NCI-H187 treated with DMSO at 0.1 percent for 48 hours (cell line): ENCODE measurements around the gene FTCD.
"Not testable (repeated sequence)": the region's sequence is repeated elsewhere in the genome, so short reads cannot be mapped to it uniquely, and the experiment has no call there.

Source experiments
- DNase-seq: peaks from one replicate; lab custom pipeline; 2025; lab: John Stamatoyannopoulos, UW

FTCD gene

DNA sequence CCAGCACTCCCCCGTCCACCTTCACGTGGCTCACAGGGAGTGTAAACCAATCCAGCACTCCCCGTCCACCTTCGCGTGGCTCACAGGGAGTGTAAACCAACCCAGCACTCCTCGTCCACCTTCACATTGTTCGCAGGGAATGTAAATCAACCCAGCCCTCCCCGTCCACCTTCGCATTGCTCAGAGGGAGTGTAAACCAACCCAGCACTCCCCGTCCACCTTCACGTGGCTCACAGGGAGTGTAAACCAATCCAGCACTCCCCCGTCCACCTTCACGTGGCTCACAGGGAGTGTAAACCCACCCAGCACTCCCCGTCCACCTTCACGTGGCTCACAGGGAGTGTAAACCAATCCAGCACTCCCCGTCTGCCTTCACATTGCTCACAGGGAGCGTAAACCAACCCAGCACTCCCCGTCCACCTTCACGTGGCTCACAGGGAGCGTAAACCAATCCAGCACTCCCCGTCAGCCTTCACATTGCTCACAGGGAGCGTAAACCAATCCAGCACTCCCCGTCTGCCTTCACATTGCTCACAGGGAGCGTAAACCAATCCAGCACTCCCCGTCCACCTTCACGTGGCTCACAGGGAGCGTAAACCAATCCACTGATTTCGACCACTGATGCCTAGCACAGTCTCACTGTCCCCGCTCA is 14.9 kb downstream of the FTCD start:
- not testable (repeated sequence) for DNase-seq

DNA sequence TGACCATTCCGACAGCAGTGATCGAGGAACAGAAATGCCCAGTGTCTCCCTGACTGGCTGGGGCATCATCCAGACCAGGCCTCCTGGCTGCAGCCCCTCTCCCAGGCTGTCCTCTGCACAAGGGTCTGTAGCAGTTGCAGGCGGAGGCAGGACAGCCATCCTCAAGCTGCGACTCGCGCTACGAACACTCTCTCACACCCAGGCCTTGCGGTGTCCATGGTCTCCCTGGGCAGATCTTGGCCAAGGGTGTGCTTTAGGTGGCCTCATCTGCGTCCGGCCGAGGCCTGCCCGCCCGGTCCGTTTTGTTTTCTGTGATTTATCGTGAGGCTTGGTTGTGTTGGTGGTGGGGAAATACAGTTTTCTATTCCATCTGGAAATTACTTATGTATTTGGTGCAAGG is 15.7 kb downstream of the FTCD start:
- DNase-seq: no peak

DNA sequence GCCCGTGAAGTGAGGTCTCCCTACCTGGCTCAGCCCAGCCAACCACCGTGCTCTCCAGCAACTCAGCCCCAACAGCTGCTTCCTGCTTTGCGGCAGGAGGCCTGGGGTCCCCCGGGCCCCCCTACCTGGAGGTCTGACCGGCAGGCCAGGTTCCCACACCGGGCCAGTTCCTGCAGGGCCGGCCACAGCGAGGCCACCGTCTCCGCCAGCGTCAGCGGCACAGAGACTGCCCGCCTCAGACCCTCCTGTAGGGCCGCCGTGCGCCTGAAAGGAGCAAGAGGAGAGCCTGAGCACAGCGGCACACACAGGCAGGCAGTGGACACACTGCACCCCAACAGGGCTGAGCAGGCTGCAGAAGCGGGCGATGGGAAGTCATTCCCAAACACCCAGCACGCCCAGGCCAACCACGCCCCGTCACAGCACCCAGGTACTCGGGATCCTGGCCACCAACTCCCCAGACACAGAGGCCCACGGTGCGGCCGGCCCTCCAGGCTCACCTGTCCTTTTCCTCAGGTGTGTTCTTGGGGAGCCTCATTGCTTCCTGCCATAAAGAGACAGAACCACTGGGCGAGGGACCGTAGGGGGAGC is 16.9 kb downstream of the FTCD start:
- no peak for DNase-seq

DNA sequence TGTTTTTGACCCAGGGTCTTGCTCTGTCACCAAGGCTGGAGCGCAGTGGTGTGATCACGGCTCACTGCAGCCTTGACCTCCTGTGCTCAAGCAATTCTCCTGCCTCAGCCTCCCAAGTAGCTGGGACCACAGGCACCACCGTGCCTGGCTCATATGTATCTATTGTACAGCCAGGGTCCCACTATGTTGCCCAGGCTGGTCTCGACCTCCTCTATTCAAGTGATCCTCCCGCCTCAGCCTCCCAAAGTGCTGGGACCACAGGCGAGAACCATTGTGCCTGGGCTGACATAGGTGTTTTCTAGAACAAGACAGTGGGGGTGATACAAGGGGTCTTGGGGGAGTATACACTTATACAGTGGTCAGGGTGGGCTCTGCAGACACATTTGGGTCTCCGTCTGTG is 17.5 kb downstream of the FTCD start:
- DNase-seq: no peak

DNA sequence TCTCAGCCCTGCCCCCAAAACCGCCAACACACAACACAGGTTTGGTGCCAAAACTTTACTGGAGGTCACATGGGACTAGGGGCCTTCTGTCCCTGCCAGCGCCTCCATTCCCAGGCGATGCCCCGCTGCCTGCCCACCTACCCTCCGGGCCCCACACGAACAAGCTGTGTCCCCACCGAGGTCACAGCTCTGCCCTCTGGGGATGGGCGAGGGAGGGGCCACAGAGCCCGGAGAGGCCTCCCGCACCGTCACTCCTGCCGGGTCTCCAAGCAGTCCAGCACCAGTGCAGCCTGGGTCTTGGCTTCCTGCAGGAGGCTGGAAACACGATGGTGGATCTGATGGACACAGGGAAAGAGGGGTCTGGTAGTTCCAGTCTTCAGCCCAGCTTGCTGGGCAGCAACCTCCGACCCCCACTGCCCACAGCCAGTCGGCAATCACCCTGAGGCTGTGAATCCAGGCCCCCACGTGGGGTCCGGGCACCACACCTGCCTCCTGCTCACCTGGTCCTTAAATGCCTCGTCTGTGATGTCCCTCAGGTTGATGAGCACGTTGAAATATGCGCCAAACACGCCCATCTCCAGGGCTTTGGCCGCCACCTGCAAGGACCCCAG is 18.5 kb downstream of the FTCD start:
- DNase-seq: no peak

DNA sequence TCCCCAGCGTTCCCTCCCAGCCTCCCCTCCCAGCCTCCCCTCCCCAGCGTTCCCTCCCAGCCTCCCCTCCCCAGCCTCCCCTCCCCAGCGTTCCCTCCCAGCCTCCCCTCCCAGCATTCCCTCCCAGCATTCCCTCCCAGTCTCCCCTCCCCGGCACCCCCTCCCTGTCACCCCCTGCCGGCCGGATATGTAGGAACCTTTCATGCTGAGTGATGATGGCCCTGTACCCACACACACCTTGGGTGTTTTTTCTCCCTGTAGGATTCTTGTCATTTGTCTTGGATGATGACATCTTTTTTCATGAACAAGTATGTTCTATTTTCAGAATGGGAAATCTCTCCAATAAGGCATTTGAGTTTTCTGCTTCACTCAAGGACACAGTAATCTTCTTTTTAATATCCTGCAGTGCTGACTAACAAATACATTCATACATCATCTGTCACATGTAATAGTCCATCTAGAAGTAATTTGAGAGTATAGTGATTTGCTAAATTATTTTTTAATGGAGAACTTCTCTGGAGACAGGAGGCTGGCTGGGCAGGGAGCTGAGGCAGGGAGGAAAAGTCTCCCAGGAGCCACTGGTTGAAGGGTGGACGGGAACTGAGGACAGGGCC is 19.5 kb downstream of the FTCD start:
- no peak for DNase-seq

DNA sequence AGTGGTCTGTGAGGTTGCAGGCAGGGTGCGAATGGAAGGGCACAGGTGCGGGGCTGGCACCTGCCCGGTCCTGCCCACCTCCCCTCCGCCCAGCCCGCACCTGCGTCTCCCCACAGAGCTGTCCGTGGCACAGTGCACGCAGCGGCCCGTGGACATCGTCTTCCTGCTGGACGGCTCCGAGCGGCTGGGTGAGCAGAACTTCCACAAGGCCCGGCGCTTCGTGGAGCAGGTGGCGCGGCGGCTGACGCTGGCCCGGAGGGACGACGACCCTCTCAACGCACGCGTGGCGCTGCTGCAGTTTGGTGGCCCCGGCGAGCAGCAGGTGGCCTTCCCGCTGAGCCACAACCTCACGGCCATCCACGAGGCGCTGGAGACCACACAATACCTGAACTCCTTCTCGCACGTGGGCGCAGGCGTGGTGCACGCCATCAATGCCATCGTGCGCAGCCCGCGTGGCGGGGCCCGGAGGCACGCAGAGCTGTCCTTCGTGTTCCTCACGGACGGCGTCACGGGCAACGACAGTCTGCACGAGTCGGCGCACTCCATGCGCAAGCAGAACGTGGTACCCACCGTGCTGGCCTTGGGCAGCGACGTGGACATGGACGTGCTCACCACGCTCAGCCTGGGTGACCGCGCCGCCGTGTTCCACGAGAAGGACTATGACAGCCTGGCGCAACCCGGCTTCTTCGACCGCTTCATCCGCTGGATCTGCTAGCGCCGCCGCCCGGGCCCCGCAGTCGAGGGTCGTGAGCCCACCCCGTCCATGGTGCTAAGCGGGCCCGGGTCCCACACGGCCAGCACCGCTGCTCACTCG is 23.3 kb downstream of the FTCD start:
- no peak for DNase-seq

DNA sequence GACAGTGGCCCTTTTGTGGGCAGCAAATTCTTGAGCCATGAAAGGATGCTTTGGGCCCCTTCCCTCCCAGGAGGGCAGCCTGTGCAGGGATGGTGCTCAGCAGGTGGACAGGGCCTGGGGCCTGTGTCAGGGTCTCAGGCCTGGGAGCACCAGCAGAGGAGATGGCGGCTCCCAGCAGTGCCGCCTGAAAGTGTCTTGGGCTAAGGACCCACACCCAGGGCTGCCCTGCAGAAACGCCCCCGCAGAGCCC is 23.9 kb downstream of the FTCD start:
- DNase-seq: no peak

DNA sequence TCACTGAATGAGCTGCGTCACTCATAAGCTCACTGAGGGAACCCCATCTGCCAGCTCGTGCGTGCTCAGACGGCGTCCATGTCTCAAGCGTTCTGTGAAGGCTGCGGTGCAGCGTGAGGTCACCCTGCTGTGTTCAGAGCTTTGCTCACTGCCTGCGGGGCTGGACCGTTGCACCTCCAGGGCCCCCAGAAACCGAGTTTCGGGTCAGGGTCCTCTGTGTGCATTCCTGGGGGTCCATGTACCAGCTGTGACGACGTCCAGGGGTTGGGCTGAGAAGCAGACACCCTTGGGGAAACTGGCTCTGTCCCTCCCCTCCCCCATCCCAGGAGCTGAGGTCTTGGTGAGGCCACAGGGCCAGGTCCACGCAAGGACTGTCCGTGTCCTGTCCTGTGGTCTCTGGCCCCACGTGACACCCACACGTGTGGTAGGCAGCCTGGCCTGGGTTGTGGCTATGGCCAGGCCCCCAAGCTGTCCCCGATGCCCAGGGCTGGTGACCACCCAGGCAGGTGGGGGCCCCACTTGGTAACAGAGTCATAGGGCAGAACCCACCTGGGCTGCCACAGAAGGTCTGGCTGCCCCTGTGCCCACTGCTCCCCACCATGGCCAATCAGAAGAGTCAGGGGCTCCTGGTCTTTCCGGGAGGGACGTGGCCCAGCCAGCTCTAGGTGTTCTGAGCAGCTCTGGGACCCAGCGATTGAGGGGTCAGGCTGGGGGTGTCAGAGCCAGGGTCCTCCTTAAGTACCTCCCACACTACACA is 24.4 kb downstream of the FTCD start:
- DNase-seq: no peak

DNA sequence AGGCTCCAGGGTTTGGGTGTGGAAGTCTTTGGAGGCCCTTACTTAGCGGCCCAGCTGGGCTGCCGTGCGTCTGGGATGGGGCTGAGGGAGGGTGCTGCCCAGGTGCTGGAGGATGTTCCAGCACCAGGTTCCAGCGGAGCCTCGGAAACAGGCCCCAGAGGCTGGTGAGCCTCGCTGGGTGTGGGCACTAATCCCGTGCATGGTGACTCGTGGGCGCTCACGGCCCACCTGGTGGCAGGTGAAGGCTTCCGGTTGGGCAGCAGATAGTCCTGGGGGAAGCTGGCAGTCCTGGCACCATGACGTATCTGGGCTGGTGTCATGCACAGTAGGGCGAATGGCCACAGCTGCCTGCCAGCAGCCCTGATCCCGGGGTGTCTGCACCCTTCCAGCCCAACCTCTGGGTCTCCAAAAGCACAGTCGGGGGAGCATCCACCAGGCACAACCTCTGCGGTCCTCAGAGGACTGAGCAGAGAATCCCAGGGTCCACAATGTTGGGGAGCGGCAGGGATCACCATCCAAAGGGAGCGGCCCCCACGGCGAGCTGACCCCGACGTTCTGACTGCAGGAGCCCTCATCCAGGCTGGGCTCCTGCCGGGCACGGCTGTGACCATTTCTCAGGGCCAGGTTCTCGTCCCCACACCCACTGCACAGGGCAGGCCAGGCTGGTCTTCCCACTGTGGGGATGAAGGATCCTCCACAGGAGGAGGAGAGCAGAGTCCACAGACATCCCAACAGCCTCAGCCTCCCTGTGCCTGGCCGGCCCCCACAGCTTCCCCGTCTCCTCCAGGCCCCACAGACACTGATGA is 25.3 kb downstream of the FTCD start:
- no peak for DNase-seq

DNA sequence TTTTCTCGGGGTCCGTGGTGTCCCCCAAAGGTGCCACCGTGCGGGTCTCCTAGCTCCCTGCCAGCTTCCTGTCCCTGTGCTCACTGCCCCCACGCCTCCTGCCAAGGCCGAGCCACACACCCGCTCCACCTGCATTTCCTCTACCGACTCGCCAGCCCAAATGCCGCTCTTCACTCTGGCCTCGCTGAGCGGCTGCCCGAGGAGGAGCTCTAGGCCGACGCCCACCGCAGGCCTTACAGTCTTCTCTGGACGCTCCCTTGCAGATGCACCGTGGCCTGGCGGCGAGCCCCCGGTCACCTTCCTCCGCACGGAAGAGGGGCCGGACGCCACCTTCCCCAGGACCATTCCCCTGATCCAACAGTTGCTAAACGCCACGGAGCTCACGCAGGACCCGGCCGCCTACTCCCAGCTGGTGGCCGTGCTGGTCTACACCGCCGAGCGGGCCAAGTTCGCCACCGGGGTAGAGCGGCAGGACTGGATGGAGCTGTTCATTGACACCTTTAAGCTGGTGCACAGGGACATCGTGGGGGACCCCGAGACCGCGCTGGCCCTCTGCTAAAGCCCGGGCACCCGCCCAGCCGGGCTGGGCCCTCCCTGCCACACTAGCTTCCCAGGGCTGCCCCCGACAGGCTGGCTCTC is 26.3 kb downstream of the FTCD start:
- DNase-seq: no peak

DNA sequence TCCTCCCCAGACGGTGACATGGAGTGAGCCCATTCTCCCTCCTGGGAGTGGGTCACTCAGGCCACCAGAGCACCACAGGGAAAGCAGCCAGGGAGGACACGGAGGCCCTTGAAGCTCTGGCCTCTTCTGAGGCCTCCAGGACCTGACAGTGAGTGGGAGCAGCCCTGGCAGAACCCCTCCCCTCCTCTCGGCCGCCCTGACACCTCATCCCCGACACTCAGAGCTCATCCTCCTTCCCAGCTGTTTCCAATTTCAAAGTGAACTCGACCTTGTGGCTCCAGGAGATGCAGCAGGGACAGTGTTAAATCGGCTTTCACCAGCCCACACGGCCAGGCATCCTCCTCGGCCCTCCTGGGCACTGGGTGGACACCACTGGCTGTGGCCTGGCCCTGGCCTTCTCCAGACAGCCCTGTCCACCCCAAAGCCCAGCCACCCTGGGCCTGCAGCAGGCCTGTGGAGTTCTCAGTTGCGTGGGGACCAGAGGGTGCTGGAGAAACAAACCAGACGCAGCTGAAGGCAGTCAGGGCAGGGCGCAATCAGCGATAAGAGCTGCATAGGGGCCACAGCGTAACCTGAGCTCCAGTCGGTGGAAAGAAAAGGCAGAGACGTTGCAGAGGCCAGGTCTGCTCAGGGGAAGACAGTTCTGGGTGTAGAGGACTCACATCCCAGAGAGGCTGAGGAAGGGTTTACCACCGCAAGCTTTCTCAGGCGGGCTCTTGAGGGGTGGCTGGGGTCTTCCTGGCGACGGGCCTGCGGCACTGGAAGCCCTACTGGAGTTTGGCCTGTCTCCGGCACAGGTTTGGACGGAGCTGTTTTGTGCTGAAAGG is 27.1 kb downstream of the FTCD start:
- DNase-seq: no peak

DNA sequence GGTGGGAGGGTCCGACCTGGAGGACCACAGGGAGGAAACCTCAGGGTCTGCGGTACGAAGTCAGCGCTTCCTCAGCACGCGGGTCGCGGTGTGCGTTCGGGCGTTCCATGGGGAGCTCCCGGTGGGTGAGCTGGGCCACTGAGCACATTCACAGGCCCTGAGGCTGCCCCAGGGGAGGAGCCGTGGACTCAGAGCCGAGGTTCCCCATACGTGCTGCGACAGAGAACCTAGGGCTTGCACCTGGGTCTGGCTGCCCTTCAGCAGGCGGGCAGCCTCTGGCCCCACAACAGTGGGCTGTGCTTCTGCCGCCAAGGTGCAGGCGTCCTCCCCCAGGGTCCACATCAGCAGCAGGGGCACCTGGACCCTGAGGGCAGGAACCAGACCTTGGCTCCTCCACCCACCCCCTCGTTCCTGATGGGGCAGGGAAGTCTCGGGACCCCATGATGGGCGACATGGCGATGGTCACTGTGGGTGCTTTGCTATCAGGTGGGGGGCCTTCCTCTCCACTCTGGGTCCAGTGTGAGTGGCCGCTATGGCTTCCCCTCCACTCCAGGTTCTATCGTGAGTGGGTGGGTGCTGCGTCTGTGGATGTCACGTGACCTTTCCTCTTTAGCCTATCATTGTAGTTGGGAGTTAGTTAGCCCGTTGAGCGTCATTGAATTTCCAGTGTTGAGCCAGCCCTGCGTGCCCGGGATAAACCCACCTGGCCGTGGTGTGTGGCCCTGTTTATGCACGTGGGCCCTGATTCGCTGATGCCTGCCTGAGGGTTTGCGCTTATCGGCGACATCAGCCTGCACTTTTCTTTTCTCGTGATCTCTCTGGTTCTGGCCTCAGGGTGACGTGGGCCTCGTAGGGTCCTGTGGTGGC is 27.9 kb downstream of the FTCD start:
- no peak for DNase-seq

DNA sequence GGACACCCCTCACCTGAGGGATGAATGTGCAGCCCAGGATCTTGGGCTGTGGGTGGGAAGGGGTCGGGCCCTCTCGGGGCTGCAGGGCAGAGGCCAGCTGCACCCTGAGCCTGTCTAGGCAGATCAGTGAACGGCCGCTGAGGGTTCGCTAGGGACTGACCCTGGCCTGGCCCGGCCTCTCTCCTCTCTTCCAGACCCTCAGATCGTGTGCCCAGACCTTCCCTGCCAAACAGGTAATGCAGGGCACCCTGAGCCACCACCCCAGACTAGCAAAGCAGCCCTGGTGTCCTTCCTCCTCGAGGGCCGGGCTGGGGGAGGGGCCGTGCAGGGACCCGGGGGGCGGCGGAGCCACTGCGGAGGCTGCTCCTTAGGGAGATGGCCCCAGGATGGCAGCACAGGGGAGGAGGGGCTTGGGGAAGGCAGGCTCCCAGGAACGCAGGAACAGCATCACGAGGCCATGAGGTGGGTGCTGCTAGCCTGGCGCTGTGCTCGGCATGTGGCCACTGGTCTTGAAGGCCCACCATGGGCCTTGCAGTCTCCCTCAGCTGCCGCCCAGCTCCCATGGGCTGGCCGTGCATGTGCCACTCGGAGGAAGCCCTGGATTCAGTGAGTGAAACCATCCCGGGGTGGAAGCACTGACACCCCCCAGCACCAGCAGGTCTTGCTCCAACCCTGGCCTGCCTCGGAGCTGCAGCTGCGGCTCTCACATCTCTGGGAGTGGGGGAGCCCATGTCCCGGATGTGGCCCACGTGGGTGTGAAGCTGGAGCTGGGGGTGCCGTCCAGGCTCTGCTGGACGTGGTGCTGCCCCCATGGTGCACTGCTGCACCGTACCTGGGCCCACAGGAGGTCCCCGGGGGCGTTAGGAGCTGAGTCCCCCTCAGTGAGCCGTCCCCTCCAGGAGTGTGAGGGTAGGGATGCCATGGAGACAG is 28.8 kb downstream of the FTCD start:
- no peak for DNase-seq

DNA sequence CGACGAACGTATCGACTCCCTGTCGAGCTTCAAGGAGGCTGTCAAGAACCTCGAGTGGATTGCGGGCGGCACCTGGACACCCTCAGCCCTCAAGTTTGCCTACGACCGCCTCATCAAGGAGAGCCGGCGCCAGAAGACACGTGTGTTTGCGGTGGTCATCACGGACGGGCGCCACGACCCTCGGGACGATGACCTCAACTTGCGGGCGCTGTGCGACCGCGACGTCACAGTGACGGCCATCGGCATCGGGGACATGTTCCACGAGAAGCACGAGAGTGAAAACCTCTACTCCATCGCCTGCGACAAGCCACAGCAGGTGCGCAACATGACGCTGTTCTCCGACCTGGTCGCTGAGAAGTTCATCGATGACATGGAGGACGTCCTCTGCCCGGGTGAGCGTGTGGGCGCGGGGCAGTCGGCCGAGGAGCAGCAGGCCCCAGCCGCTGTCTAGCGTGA is 29.5 kb downstream of the FTCD start:
- DNase-seq: no peak

DNA sequence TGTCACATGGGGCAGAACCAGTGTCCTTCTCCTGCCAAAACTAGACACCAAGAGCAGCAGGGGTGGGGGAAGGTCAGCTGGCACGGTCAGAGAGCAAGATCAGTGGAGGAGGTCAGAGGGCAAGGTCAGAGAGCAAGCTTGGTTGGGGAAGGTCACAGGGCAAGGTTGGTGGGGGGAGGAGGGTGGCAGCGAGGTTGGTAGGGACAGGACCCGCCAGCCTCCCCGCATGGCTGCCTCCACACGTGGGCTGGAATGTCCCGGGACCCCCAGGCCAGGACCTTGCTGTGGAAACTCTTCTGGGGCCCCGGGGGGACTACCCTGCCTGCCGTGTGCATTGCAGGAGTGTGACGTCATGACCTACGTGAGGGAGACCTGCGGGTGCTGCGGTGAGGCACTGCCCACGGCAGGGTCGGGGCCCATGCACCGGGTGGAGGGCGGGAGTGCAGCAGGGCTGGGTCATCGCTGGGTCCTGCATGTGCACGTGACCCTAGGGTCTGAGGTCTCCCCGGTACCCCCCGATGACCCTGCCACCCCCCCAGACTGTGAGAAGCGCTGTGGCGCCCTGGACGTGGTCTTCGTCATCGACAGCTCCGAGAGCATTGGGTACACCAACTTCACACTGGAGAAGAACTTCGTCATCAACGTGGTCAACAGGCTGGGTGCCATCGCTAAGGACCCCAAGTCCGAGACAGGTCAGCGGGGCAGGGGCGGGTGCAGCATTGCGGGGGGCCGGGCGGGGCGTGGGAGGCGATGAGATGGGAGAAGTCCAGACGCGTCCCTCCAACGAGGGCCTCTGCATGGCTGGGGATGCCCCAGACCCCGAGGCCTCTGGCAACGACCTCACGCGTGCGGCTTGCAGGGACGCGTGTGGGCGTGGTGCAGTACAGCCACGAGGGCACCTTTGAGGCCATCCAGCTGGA is 30.2 kb downstream of the FTCD start:
- DNase-seq: no peak
